ENCODE measurements around the gene TUBGCP4. TPM values are rescaled to one million over a fixed set of nuclear protein-coding genes. Genes with fewer than 3 reads are reported as not detected.

The TUBGCP4 gene
- total and polyA plus RNA-seq, 10 of the 15 experiments (the other 5 are each of a cell fraction or from before 2014, with no cell fraction given), result 6.3 to 39.1 (median 24.8) TPM

- RAD21 ChIA-PET (ENCODE audit: unreplicated experiment), result no interaction called here
Observed at GRCh38 chr15:43436395-43436794, 65.5 kb downstream of the TUBGCP4 start.

DNA sequence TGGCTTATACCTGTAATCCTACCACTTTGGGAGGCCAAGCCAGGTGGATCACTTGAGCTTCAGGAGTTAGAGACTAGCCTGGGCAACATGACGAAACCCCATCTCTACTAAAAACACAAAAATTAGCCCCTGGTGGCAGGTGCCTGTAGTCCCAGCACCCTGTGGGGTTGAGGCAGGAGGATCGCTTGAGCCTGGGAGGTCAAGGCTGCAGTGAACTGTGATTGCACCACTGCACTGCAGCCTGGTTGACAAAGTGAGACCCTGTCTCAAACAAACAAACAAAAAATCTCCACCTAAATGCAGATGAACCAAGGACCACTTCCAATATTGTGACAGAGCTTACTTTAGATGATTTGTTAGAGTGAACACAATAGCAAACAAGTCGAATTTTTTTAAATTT, 68.4 kb downstream of the TUBGCP4 start:
- Histone ChIP-seq H3K4me1 (ENCODE audit: control insufficient read depth, insufficient read depth, low read length) (peaks cover 7% of the 10 kb centered on the region; the same call in 1 of the 2 replicates), H3K9ac (ENCODE audit: control insufficient read depth, insufficient read depth, low read length) (no peak overlapping the region), H3K4me3 (no peak overlapping the region), H3K27ac (ENCODE audit: control insufficient read depth, insufficient read depth) (no peak overlapping the region), H2AFZ (ENCODE audit: control insufficient read depth, low read depth, low read length) (no peak overlapping the region), H3K27me3 (replicated peaks in 1 of 2; ENCODE audit: control insufficient read depth in 2 of 2, insufficient read depth in 2 of 2, low read length in 1 of 2) (no peaks in the 10 kb centered on the region), H3K79me2 (ENCODE audit: control insufficient read depth, insufficient read depth, low read length) (no peaks in the 10 kb centered on the region), H3K36me3 (ENCODE audit: control insufficient read depth in 2 of 2, insufficient read depth in 2 of 2, low read length in 1 of 2) (peaks cover 0 to 15% of the 10 kb centered on the region in 2 experiments; a peak in 3 of 4 replicates), H3K4me2 (ENCODE audit: control insufficient read depth, insufficient read depth) (no peak overlapping the region), H3K9me3 (replicated peaks; ENCODE audit: control insufficient read depth, insufficient read depth, low read length) (no peaks in the 10 kb centered on the region), H4K20me1 (ENCODE audit: control insufficient read depth, insufficient read depth) (no peaks in the 10 kb centered on the region)
- intact Hi-C loops (cut with micrococcal nuclease; ENCODE audit: unreplicated experiment) (no loop called here), in situ Hi-C loops (cut with MboI) (no loop called here)
- ChIA-PET RAD21 (ENCODE audit: unreplicated experiment) (interaction anchor here (2.7 kb wide), 1 partner anchor 76 kb away, joined by 29 read pairs; no protein-coding TSS in a partner anchor), POLR2A (no interaction called here), CTCF (interaction anchor here (1.1 to 3.4 kb wide), 2 partner anchors 75 to 1305 kb away, joined by 3 to 42 read pairs; no protein-coding TSS in a partner anchor), SMC1A (ENCODE audit: uncharacterized antibody, unreplicated experiment) (interaction anchor here (0.8 to 2.8 kb wide), 3 partner anchors 72 to 75 kb away, joined by 3 to 17 read pairs (median 4); no protein-coding TSS in a partner anchor)
- ATAC-seq (no peak), FAIRE-seq (no peak), DNase-seq (ENCODE audit: low read depth, low spot score) (no peak)
- no TSS peak for BruUV-seq (replicated peaks)
- no peak for TF ChIP-seq ASH2L (IDR thresholded peaks at IDR 0.05; ENCODE audit: borderline replicate concordance, low read depth)
- no peak for TF ChIP-seq YBX1 (IDR thresholded peaks at IDR 0.05)
- TF ChIP-seq NR2F1 (conservative IDR thresholded peaks at IDR 0.05), result no peak
- TF ChIP-seq POLR2A (IDR thresholded peaks at IDR 0.05; ENCODE audit: low read depth, low read length), result no peak
- no peak for TF ChIP-seq ZBTB33 (IDR thresholded peaks at IDR 0.05)
- TF ChIP-seq GABPA (IDR thresholded peaks at IDR 0.05; ENCODE audit: low read depth), result no peak
- no peak for TF ChIP-seq CHD4 (IDR thresholded peaks at IDR 0.05)
- no peak for TF ChIP-seq RCOR1 (conservative IDR thresholded peaks at IDR 0.05; ENCODE audit: low read depth, low read length)
- TF ChIP-seq NRF1 (conservative IDR thresholded peaks at IDR 0.05; ENCODE audit: low read depth, low read length), result no peak
- TF ChIP-seq NR2C1 (IDR thresholded peaks at IDR 0.05), result no peak
- no peak for TF ChIP-seq SIN3A (IDR thresholded peaks at IDR 0.05; ENCODE audit: low read depth, low read length)
- 77% methylated on average over 3 of the region's 3 CpGs for WGBS (ENCODE audit: insufficient coverage, insufficient replicate concordance, low lambda C conversion rate, missing lambda C conversion rate)

More at GRCh38 chr15:43436395-43436794, 65.5 kb downstream of the TUBGCP4 start:
- H3K27me3 ChIP-seq (replicated peaks in 1 of 2; ENCODE audit: control insufficient read depth in 2 of 2, insufficient read depth in 2 of 2, low read length in 1 of 2), result no peaks in the 10 kb centered on the region
- DNase-seq (ENCODE audit: low read depth, low spot score), result no peak
- no peaks in the 10 kb centered on the region for H3K9me3 ChIP-seq (replicated peaks; ENCODE audit: control insufficient read depth, insufficient read depth, low read length)
- TF ChIP-seq BCL11A (IDR thresholded peaks at IDR 0.05; ENCODE audit: low read depth, low read length) (no peak), SUZ12 (IDR thresholded peaks at IDR 0.05; ENCODE audit: unreplicated experiment) (no peak), TAF1 (IDR thresholded peaks at IDR 0.05; ENCODE audit: borderline replicate concordance, low read depth, low read length) (no peak)
- no peak overlapping the region for H2AFZ ChIP-seq (ENCODE audit: control insufficient read depth, low read depth, low read length)
- no peak for FAIRE-seq
- intact Hi-C loops (cut with micrococcal nuclease; ENCODE audit: unreplicated experiment) (no loop called here), in situ Hi-C loops (cut with MboI) (no loop called here)
- ChIA-PET SMC1A (ENCODE audit: uncharacterized antibody, unreplicated experiment) (no interaction called here), CTCF (no interaction called here), POLR2A (interaction anchor here (0.5 kb wide), 1 partner anchor 23 kb away, joined by 3 read pairs; no protein-coding TSS in a partner anchor)
- no TSS peak for BruUV-seq (replicated peaks)
- no peak overlapping the region for H3K27ac ChIP-seq (ENCODE audit: control insufficient read depth, insufficient read depth)
- no peak overlapping the region for H3K4me2 ChIP-seq (ENCODE audit: control insufficient read depth, insufficient read depth)
- no peak overlapping the region for H3K9ac ChIP-seq (ENCODE audit: control insufficient read depth, insufficient read depth, low read length)
- ATAC-seq, result no peak
- peaks cover 7% of the 10 kb centered on the region; the same call in 1 of the 2 replicates for H3K4me1 ChIP-seq (ENCODE audit: control insufficient read depth, insufficient read depth, low read length)
- H3K4me3 ChIP-seq, result no peak overlapping the region
- H3K79me2 ChIP-seq (ENCODE audit: control insufficient read depth, insufficient read depth, low read length), result no peaks in the 10 kb centered on the region
- no peaks in the 10 kb centered on the region for H4K20me1 ChIP-seq (ENCODE audit: control insufficient read depth, insufficient read depth)
- WGBS (ENCODE audit: insufficient coverage, insufficient replicate concordance, low lambda C conversion rate, missing lambda C conversion rate), result 97% methylated on average over 6 of the region's 7 CpGs
- peaks cover 0 to 25% of the 10 kb centered on the region in 2 experiments; a peak in 3 of 4 replicates for H3K36me3 ChIP-seq (ENCODE audit: control insufficient read depth in 2 of 2, insufficient read depth in 2 of 2, low read length in 1 of 2)

Measured in GM12878 (cell line).